ENCODE results near the gene RASIP1. TPM values are rescaled to one million over a fixed set of nuclear protein-coding genes. Genes with fewer than 3 reads are reported as not detected.
A peak's percentile ranks its signal among the peaks of the same experiment; 100 is the strongest.

RASIP1 gene
- polyA plus RNA-seq, 2 of the 4 experiments (the other 2 are of a cell fraction) = 0.36 to 0.40 TPM

GRCh38 chr19:48756686-48757085 is 16.3 kb upstream of the RASIP1 start:
- no peaks in the 10 kb centered on the region for H3K9me3 ChIP-seq
- no peak overlapping the region for H3K4me2 ChIP-seq
- peaks cover 37% of the 10 kb centered on the region for H3K4me1 ChIP-seq
- ChIA-PET POLR2A (no interaction called here), CTCF (interaction anchor here (1.6 kb wide), 2 partner anchors 17 to 82 kb away, joined by 3 to 5 read pairs; no protein-coding TSS in a partner anchor)
- ATAC-seq (no peak), FAIRE-seq (no peak), DNase-seq (ENCODE audit: low read depth in 1 of 2, low spot score in 1 of 2) (no peak)
- H3K4me3 ChIP-seq = no peak overlapping the region
- peak overlapping the region; percentile 85; a peak in 5 of 6 replicates for H3K27ac ChIP-seq
- TF ChIP-seq FOSB (CRISPR knock-in tag; IDR thresholded peaks at IDR 0.05) = no peak
- TF ChIP-seq HEYL (CRISPR knock-in tag; IDR thresholded peaks at IDR 0.05) = no peak
- TF ChIP-seq HOXB5 (CRISPR knock-in tag; IDR thresholded peaks at IDR 0.05) = no peak
- no peak for TF ChIP-seq ELK1 (IDR thresholded peaks at IDR 0.05; ENCODE audit: low read depth, low read length)
- no peak for TF ChIP-seq CBX8 (IDR thresholded peaks at IDR 0.05)
- TF ChIP-seq, protein P1, sequence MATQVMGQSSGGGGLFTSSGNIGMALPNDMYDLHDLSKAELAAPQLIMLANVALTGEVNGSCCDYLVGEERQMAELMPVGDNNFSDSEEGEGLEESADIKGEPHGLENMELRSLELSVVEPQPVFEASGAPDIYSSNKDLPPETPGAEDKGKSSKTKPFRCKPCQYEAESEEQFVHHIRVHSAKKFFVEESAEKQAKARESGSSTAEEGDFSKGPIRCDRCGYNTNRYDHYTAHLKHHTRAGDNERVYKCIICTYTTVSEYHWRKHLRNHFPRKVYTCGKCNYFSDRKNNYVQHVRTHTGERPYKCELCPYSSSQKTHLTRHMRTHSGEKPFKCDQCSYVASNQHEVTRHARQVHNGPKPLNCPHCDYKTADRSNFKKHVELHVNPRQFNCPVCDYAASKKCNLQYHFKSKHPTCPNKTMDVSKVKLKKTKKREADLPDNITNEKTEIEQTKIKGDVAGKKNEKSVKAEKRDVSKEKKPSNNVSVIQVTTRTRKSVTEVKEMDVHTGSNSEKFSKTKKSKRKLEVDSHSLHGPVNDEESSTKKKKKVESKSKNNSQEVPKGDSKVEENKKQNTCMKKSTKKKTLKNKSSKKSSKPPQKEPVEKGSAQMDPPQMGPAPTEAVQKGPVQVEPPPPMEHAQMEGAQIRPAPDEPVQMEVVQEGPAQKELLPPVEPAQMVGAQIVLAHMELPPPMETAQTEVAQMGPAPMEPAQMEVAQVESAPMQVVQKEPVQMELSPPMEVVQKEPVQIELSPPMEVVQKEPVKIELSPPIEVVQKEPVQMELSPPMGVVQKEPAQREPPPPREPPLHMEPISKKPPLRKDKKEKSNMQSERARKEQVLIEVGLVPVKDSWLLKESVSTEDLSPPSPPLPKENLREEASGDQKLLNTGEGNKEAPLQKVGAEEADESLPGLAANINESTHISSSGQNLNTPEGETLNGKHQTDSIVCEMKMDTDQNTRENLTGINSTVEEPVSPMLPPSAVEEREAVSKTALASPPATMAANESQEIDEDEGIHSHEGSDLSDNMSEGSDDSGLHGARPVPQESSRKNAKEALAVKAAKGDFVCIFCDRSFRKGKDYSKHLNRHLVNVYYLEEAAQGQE (IDR thresholded peaks at IDR 0.05) = no peak
- 53% methylated on average over 9 of the region's 9 CpGs for WGBS (ENCODE audit: missing lambda C conversion rate)

DNA sequence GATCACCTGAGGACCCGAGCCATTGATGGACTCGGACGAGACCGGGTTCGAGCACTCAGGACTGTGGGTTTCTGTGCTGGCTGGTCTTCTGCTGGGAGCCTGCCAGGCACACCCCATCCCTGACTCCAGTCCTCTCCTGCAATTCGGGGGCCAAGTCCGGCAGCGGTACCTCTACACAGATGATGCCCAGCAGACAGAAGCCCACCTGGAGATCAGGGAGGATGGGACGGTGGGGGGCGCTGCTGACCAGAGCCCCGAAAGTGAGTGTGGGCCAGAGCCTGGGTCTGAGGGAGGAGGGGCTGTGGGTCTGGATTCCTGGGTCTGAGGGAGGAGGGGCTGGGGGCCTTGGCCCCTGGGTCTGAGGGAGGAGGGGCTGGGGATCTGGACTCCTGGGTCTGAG is 15.8 kb upstream of the RASIP1 start:
- TF ChIP-seq RFX5 (IDR thresholded peaks at IDR 0.05) (no peak), NFE2L2 (conservative IDR thresholded peaks at IDR 0.05; ENCODE audit: low read length) (no peak)
- TF ChIP-seq, protein P1 (IDR thresholded peaks at IDR 0.05) = no peak
- H3K4me1 ChIP-seq = peaks cover 37% of the 10 kb centered on the region
- ChIA-PET POLR2A (no interaction called here), CTCF (interaction anchor here (1.1 to 1.6 kb wide), 3 partner anchors 17 to 469 kb away, joined by 3 to 5 read pairs (median 3); no protein-coding TSS in a partner anchor)
- FAIRE-seq (no peak), DNase-seq (ENCODE audit: low read depth in 1 of 2, low spot score in 1 of 2) (no peak), ATAC-seq (no peak)
- no peaks in the 10 kb centered on the region for H3K9me3 ChIP-seq
- H3K4me2 ChIP-seq = no peak overlapping the region; the same call in 2 of the 3 replicates
- H3K27ac ChIP-seq = peak overlapping the region; percentile 85
- WGBS (ENCODE audit: missing lambda C conversion rate) = 88% methylated on average over 11 of the region's 11 CpGs
- H3K4me3 ChIP-seq = no peak overlapping the region

GRCh38 chr19:48755787-48756186 is 15.4 kb upstream of the RASIP1 start:
- ChIA-PET CTCF (interaction anchor here (1.1 to 1.6 kb wide), 4 partner anchors 16 to 470 kb away, joined by 3 to 5 read pairs (median 3); no protein-coding TSS in a partner anchor), POLR2A (no interaction called here)
- TF ChIP-seq ZC3H11A (IDR thresholded peaks at IDR 0.05) = no peak
- TF ChIP-seq RNF2 (IDR thresholded peaks at IDR 0.05; ENCODE audit: borderline replicate concordance, low read depth) = no peak
- TF ChIP-seq MAZ (IDR thresholded peaks at IDR 0.05; ENCODE audit: borderline replicate concordance, low read depth, low read length) = no peak
- no peak for TF ChIP-seq EHMT2 (IDR thresholded peaks at IDR 0.05; ENCODE audit: low read depth)
- no peak for TF ChIP-seq PHF8 (IDR thresholded peaks at IDR 0.05; ENCODE audit: borderline replicate concordance, low read depth)
- TF ChIP-seq, protein P2, sequence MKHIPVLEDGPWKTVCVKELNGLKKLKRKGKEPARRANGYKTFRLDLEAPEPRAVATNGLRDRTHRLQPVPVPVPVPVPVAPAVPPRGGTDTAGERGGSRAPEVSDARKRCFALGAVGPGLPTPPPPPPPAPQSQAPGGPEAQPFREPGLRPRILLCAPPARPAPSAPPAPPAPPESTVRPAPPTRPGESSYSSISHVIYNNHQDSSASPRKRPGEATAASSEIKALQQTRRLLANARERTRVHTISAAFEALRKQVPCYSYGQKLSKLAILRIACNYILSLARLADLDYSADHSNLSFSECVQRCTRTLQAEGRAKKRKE (CRISPR knock-in tag; IDR thresholded peaks at IDR 0.05; ENCODE audit: low read depth) = no peak
- TF ChIP-seq HOXB5 (CRISPR knock-in tag; IDR thresholded peaks at IDR 0.05) = no peak
- TF ChIP-seq E2F6 (IDR thresholded peaks at IDR 0.05; ENCODE audit: borderline replicate concordance, low read depth) = no peak
- TF ChIP-seq, protein P3, sequence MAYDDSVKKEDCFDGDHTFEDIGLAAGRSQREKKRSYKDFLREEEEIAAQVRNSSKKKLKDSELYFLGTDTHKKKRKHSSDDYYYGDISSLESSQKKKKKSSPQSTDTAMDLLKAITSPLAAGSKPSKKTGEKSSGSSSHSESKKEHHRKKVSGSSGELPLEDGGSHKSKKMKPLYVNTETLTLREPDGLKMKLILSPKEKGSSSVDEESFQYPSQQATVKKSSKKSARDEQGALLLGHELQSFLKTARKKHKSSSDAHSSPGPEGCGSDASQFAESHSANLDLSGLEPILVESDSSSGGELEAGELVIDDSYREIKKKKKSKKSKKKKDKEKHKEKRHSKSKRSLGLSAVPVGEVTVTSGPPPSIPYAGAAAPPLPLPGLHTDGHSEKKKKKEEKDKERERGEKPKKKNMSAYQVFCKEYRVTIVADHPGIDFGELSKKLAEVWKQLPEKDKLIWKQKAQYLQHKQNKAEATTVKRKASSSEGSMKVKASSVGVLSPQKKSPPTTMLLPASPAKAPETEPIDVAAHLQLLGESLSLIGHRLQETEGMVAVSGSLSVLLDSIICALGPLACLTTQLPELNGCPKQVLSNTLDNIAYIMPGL (CRISPR knock-in tag; IDR thresholded peaks at IDR 0.05; ENCODE audit: borderline replicate concordance) = no peak
- TF ChIP-seq NFE2L2 (conservative IDR thresholded peaks at IDR 0.05; ENCODE audit: low read length) = no peak
- TF ChIP-seq MYC (IDR thresholded peaks at IDR 0.05; ENCODE audit: borderline replicate concordance, low read length) = no peak
- no peak for TF ChIP-seq ESRRA (IDR thresholded peaks at IDR 0.05; ENCODE audit: borderline replicate concordance, low read length)
- TF ChIP-seq POLR2A (IDR thresholded peaks at IDR 0.05; ENCODE audit: low read length) = no peak
- 53% methylated on average over 5 of the region's 5 CpGs for WGBS (ENCODE audit: missing lambda C conversion rate)
- Histone ChIP-seq H3K4me2 (peak overlapping the region; percentile 68), H3K9me3 (no peaks in the 10 kb centered on the region), H3K27ac (peak overlapping the region; percentile 85), H3K4me3 (no peak overlapping the region), H3K4me1 (peaks cover 37% of the 10 kb centered on the region)
- ATAC-seq (no peak), FAIRE-seq (no peak), DNase-seq (ENCODE audit: low read depth in 1 of 2, low spot score in 1 of 2) (no peak)
